GM13976 (cell line): ENCODE results near the gene IGF1R.

Experiments used
- DNase-seq: peaks from one replicate; pipeline ENCODE4 v3.0.0; 2012; ENCODE audit warnings: low spot score
- in situ Hi-C: fragments of 300-500 bp; cut with MboI; formaldehyde crosslinking; loops from one replicate; pipeline ENCODE4 v1.12.0; 2022; ENCODE audit warnings: low sequenced_read_pairs, mixed read lengths, inconsistent platforms; ENCODE audit not compliant: unreplicated experiment
- TF ChIP-seq, protein P1 (sequence below): IDR thresholded peaks from 2 replicates; pipeline ENCODE4 v1.5.1; 2012; ENCODE audit warnings: borderline replicate concordance, mild to moderate bottlenecking; ENCODE audit not compliant: insufficient read depth; ENCODE audit errors: extremely low read depth, missing control alignments, control extremely low read depth

IGF1R gene

DNA sequence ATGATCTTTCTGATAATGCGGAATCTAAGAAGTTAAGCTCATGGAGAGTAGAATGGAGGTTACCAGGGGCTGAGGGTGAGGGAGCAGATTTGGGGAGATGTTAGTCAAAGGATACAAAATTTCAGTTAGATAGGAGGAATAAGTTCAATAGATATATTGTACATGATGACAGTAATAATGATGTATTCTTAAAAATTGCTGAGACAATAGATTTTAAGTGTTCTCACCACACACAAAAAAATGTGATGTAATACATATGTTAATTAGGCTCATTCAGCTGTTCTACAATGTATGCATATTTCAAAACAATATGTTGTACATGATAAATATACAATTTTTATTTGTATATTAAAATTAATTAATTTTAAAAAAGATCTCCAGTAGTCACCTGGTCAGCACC is 277.9 kb downstream of the IGF1R start:
- in situ Hi-C loops, result no loop called here
- TF ChIP-seq, protein P1, sequence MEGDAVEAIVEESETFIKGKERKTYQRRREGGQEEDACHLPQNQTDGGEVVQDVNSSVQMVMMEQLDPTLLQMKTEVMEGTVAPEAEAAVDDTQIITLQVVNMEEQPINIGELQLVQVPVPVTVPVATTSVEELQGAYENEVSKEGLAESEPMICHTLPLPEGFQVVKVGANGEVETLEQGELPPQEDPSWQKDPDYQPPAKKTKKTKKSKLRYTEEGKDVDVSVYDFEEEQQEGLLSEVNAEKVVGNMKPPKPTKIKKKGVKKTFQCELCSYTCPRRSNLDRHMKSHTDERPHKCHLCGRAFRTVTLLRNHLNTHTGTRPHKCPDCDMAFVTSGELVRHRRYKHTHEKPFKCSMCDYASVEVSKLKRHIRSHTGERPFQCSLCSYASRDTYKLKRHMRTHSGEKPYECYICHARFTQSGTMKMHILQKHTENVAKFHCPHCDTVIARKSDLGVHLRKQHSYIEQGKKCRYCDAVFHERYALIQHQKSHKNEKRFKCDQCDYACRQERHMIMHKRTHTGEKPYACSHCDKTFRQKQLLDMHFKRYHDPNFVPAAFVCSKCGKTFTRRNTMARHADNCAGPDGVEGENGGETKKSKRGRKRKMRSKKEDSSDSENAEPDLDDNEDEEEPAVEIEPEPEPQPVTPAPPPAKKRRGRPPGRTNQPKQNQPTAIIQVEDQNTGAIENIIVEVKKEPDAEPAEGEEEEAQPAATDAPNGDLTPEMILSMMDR, result no peak
- DNase-seq, result no peak

GRCh38 chr15:98927022-98927421 is 278.7 kb downstream of the IGF1R start:
- TF ChIP-seq, protein P1, result no peak
- in situ Hi-C loops, result no loop called here

DNA sequence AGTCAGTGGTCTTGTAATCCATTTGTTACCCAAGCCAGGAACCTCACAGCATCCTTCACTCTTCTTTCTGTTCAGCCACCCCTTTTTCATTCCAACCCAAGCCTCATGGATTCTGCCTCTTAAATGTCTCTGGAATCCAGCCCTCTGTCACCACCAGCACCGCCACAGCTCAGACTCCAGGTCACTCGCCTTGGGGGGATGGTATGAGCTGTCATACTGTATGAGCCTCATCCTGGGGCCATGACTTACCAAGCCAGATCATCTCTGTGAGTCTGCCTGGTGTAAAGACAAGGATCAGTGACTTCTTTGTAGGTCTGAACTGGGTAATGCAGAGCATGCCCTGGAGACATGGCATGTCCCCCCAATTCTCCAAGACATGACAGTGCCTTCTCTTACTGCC is 279.7 kb downstream of the IGF1R start:
- in situ Hi-C loops, result no loop called here
- DNase-seq, result no peak
- TF ChIP-seq, protein P1, result no peak

More at GRCh38 chr15:98927022-98927421, 278.7 kb downstream of the IGF1R start:
- no peak for DNase-seq

DNA sequence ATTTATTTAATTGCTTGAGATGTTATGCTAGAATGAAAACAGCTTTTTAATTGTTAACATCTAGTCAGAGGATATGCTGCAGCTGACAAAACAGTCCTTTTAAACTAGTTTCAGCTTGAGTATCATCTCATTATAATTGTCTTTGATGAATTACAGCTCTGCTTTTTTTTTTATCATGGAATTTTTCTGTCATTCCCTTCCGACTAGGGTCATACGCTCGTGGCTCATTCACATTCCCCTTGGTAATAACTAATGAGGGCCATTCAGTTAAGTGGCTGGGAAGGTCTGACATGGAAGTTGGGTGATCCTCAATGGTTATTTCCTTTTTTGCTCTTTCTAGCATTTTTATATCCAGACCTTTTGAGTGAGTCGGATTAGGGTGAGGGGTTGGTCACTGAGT is 282.2 kb downstream of the IGF1R start:
- no peak for DNase-seq
- TF ChIP-seq, protein P1, result no peak
- in situ Hi-C loops, result no loop called here

DNA sequence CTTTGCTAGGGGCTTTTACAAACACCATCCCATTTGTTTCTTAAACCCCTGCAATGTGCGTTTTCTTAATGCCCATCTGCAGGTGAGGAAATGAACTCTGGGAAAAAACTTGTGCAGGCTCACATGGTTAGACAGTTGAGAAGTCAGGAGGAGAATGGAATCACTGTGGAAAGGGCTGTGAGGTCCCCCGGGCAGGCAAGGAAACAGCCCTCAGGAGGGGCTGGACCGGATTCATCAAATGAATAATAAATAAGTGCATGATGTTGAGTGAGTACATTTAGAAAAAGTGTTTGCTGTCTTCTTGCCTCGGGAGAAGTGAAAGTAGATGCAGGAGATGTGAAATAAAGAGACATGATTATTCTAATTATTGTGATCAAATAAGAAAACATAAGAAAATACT is 282.7 kb downstream of the IGF1R start:
- TF ChIP-seq, protein P1, result no peak
- no peak for DNase-seq
- in situ Hi-C loops, result no loop called here

DNA sequence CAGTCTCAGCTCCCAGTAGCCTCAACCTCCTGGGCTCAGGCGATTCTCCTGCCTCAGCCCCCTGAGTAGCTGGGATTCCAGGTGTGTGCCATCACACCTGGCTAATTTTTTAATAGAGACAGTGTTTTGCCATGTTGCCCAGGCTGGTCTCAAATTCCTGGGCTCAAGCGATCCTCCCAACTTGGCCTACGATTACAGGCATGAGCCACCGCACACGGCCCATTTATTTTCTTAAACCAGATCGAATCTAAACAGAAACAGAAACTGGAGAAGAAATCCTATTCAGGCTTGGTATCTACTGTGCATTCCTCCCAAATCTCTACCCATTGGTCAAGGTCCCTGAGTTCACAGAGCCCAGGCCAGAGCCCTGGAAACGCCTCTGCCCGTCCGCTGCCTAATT is 285.1 kb downstream of the IGF1R start:
- DNase-seq, result no peak
- TF ChIP-seq, protein P1, result no peak
- in situ Hi-C loops, result no loop called here

- TF ChIP-seq, protein P1, result no peak
- no peak for DNase-seq
- in situ Hi-C loops, result no loop called here
These were observed 287.4 kb downstream of the IGF1R start for GRCh38 chr15:98935736-98936135.
